MCF 10A (cell line): ENCODE measurements around the gene EAPP. TPM values are rescaled to one million over a fixed set of nuclear protein-coding genes. Genes with fewer than 3 reads are reported as not detected.

ENCODE experiments used
- BruUV-seq: library from RNA; stranded (reverse); fragments of 400-500 nt; replicated peaks from 2 replicates; lab custom pipeline; 2021; lab: Mats Ljungman, UMichigan
- CTCF ChIA-PET: fragments of 300-600 bp; sonication (Branson Sonifier 250); formaldehyde crosslinking; extraction: SDS; loops from one replicate; lab custom pipeline; 2021; ENCODE audit warnings: antibody characterized with exemption, inconsistent platforms; lab: Yijun Ruan, JAX
- POLR2A ChIA-PET: fragments of 300-600, 350-650 bp; sonication (Branson Sonifier 250); formaldehyde crosslinking; extraction: SDS; loops from one replicate; lab custom pipeline; 2020; ENCODE audit warnings: antibody characterized with exemption, inconsistent platforms; lab: Yijun Ruan, JAX
- DNase-seq: peaks from one replicate; pipeline ENCODE4 v3.0.0-alpha.2; 2018; ENCODE audit not compliant: unreplicated experiment
- H3K27ac Mint-ChIP-seq: one replicate; pipeline ENCODE4 v1.8.0; 2022; ENCODE audit warnings: mild to moderate bottlenecking, low read depth, mixed read lengths; ENCODE audit not compliant: unreplicated experiment
- H3K27me3 Mint-ChIP-seq: one replicate; pipeline ENCODE4 v1.8.0; 2022; ENCODE audit warnings: mixed read lengths; ENCODE audit not compliant: insufficient read depth, unreplicated experiment
- H3K36me3 Mint-ChIP-seq: one replicate; pipeline ENCODE4 v1.8.0; 2022; ENCODE audit warnings: mild to moderate bottlenecking, moderate library complexity, mixed read lengths; ENCODE audit not compliant: insufficient read depth, unreplicated experiment
- H3K4me1 Mint-ChIP-seq: one replicate; pipeline ENCODE4 v1.8.0; 2022; ENCODE audit warnings: mixed read lengths; ENCODE audit not compliant: insufficient read depth, unreplicated experiment
- H3K4me3 Mint-ChIP-seq: one replicate; pipeline ENCODE4 v1.8.0; 2022; ENCODE audit warnings: mild to moderate bottlenecking, moderate library complexity, mixed read lengths; ENCODE audit not compliant: unreplicated experiment
- H3K9me3 Mint-ChIP-seq: one replicate; pipeline ENCODE4 v1.8.0; 2022; ENCODE audit warnings: mixed read lengths; ENCODE audit not compliant: unreplicated experiment
- CTCF ChIP-seq: fragments of 200-600 bp; IDR thresholded peaks from one replicate; pipeline ENCODE4 v1.8.0; 2022; ENCODE audit warnings: antibody characterized with exemption, mild to moderate bottlenecking; ENCODE audit not compliant: unreplicated experiment
- intact Hi-C: fragments of 100-400 bp; cut with micrococcal nuclease; formaldehyde crosslinking; loops from 2 replicates; pipeline ENCODE4 v1.14.1; 2022
- total RNA-seq: library from RNA; stranded (reverse); gene quantifications from 2 replicates; pipeline ENCODE4 v1.2.3, GENCODE V29; 2022

Gene EAPP
- total RNA-seq, 1 experiment from 2014 or later: 38.9 TPM

- TF ChIP-seq CTCF: no peak
- Mint-ChIP-seq H3K9me3 (no peaks in the 10 kb centered on the region), H3K4me3 (no peak overlapping the region), H3K27me3 (no peaks in the 10 kb centered on the region), H3K4me1 (no peaks in the 10 kb centered on the region), H3K27ac (no peak overlapping the region), H3K36me3 (no peaks in the 10 kb centered on the region)
- CTCF ChIA-PET: interaction anchor here (0.5 to 0.7 kb wide), 2 partner anchors 64 to 101 kb away, joined by 3 to 4 read pairs; no protein-coding TSS in a partner anchor
- intact Hi-C loops: no loop called here
- no peak for DNase-seq
- POLR2A ChIA-PET: interaction anchor here (0.6 to 1.3 kb wide), 2 partner anchors 12 to 24 kb away, joined by 4 to 5 read pairs; no protein-coding TSS in a partner anchor
- BruUV-seq: no TSS peak
Observed at GRCh38 chr14:34472706-34473279, 66.7 kb downstream of the EAPP start.

- DNase-seq: no peak
- POLR2A ChIA-PET: no interaction called here
- H3K4me1 Mint-ChIP-seq: no peaks in the 10 kb centered on the region
- H3K36me3 Mint-ChIP-seq: no peaks in the 10 kb centered on the region
- intact Hi-C loops: no loop called here
- H3K27me3 Mint-ChIP-seq: no peaks in the 10 kb centered on the region
- no peak overlapping the region for H3K27ac Mint-ChIP-seq
- no TSS peak for BruUV-seq
- H3K4me3 Mint-ChIP-seq: no peak overlapping the region
- H3K9me3 Mint-ChIP-seq: no peaks in the 10 kb centered on the region
- TF ChIP-seq CTCF: no peak
- CTCF ChIA-PET: no interaction called here
Observed at GRCh38 chr14:34470319-34470718, 69.2 kb downstream of the EAPP start.

GRCh38 chr14:34466691-34467090, 72.8 kb downstream of the EAPP start:
- ChIA-PET POLR2A (no interaction called here), CTCF (no interaction called here)
- Mint-ChIP-seq H3K27ac (no peak overlapping the region), H3K4me1 (peaks cover 8% of the 10 kb centered on the region), H3K27me3 (no peaks in the 10 kb centered on the region), H3K4me3 (no peak overlapping the region), H3K9me3 (no peaks in the 10 kb centered on the region), H3K36me3 (no peaks in the 10 kb centered on the region)
- no peak for TF ChIP-seq CTCF
- BruUV-seq: no TSS peak
- intact Hi-C loops: no loop called here
- DNase-seq: no peak

Other genes starting within 250 kb of the EAPP start
- gene SPTSSA, start 77.5 kb downstream of the EAPP start, total RNA-seq: 28.2 and 30.5 TPM in 2 replicates
- gene SNX6, start 90.4 kb upstream of the EAPP start, total RNA-seq: 72.5 and 85.9 TPM in 2 replicates
- gene CFL2, start 174.9 kb upstream of the EAPP start, total RNA-seq: 39.7 and 53.7 TPM in 2 replicates